HFFc6 (cell line): ENCODE data around the gene SAMD10. TPM values are rescaled to one million over a fixed set of nuclear protein-coding genes. Genes with fewer than 3 reads are reported as not detected.
"Not testable (repeated sequence)": the region's sequence is repeated elsewhere in the genome, so short reads cannot be mapped to it uniquely, and the experiment has no call there.

ENCODE experiments used
- DNase-seq: peaks from one replicate; pipeline ENCODE4 v3.0.0-alpha.2; 2018
- H3K27ac Mint-ChIP-seq: 2 replicates; pipeline ENCODE4 v1.8.0; 2020; ENCODE audit warnings: mild to moderate bottlenecking, mixed read lengths
- H3K27me3 Mint-ChIP-seq: 2 replicates; pipeline ENCODE4 v1.8.0; 2021; ENCODE audit warnings: mild to moderate bottlenecking, moderate library complexity, mixed read lengths; ENCODE audit not compliant: insufficient read depth
- H3K36me3 Mint-ChIP-seq: 2 replicates; pipeline ENCODE4 v1.8.0; 2021; ENCODE audit warnings: low read depth, mixed read lengths
- H3K4me1 Mint-ChIP-seq: 2 replicates; pipeline ENCODE4 v1.8.0; 2020; ENCODE audit warnings: low read depth, mixed read lengths
- H3K4me3 Mint-ChIP-seq: 2 replicates; pipeline ENCODE4 v1.8.0; 2020; ENCODE audit warnings: mild to moderate bottlenecking, moderate library complexity, mixed read lengths
- H3K9me3 Mint-ChIP-seq: 2 replicates; pipeline ENCODE4 v1.8.0; 2020; ENCODE audit warnings: mild to moderate bottlenecking, mixed read lengths
- CTCF ChIP-seq: fragments of 200-600 bp; sonication (generic); IDR thresholded peaks from 2 replicates; pipeline ENCODE4 v1.5.0; 2021; ENCODE audit warnings: antibody characterized with exemption, mild to moderate bottlenecking
- total RNA-seq, 6 experiments: library from RNA; stranded (reverse); fragmentation: NEBNext Ultra II Directional; extraction: Animal tissue kit (Norgen Biotek cat#: 25700); gene quantifications; 2 replicates in 1 of 6; 3 replicates in 5 of 6; pipeline ENCODE4 v1.2.3, GENCODE V29; 2021

The SAMD10 gene
- total RNA-seq, 6 experiments from 2014 or later: 1.3 to 3.0 (median 2.1) TPM

- Mint-ChIP-seq H3K9me3 (no peaks in the 10 kb centered on the region), H3K4me1 (peaks cover 36% of the 10 kb centered on the region), H3K27ac (peak overlapping the region; percentile 20; the same call in 1 of the 2 replicates), H3K4me3 (peak overlapping the region; percentile 65), H3K27me3 (no peaks in the 10 kb centered on the region; the same call in none of the 2 replicates), H3K36me3 (no peaks in the 10 kb centered on the region)
- DNase-seq: peak; percentile 72
- peak; percentile 99 for TF ChIP-seq CTCF
Measured at GRCh38 chr20:63973636-63974401, 5.6 kb downstream of the SAMD10 start.

GRCh38 chr20:63973160-63973479 lies 6.3 kb downstream of the SAMD10 start:
- TF ChIP-seq CTCF: no peak
- no peak overlapping the region; the same call in 1 of the 2 replicates for H3K27ac Mint-ChIP-seq
- no peaks in the 10 kb centered on the region; the same call in none of the 2 replicates for H3K27me3 Mint-ChIP-seq
- no peak for DNase-seq
- H3K4me1 Mint-ChIP-seq: peaks cover 38% of the 10 kb centered on the region
- no peaks in the 10 kb centered on the region for H3K36me3 Mint-ChIP-seq
- no peaks in the 10 kb centered on the region for H3K9me3 Mint-ChIP-seq
- H3K4me3 Mint-ChIP-seq: peak overlapping the region; percentile 65; the same call in 1 of the 2 replicates

- no peaks in the 10 kb centered on the region for H3K9me3 Mint-ChIP-seq
- H3K4me3 Mint-ChIP-seq: no peak overlapping the region
- H3K27ac Mint-ChIP-seq: no peak overlapping the region
- no peaks in the 10 kb centered on the region for H3K36me3 Mint-ChIP-seq
- no peak for TF ChIP-seq CTCF
- DNase-seq: no peak
- no peaks in the 10 kb centered on the region; the same call in none of the 2 replicates for H3K27me3 Mint-ChIP-seq
- H3K4me1 Mint-ChIP-seq: peaks cover 33% of the 10 kb centered on the region
Measured at GRCh38 chr20:63972312-63973159, 6.9 kb downstream of the SAMD10 start.

- H3K27ac Mint-ChIP-seq, H3K4me3 Mint-ChIP-seq, H3K27me3 Mint-ChIP-seq, H3K9me3 Mint-ChIP-seq, DNase-seq, H3K36me3 Mint-ChIP-seq: not testable (repeated sequence)
- peaks cover 31% of the 10 kb centered on the region for H3K4me1 Mint-ChIP-seq
Measured at GRCh38 chr20:63971960-63972311, 7.5 kb downstream of the SAMD10 start.

GRCh38 chr20:63970714-63971431 lies 8.6 kb downstream of the SAMD10 start:
- no peak for TF ChIP-seq CTCF
- H3K4me1 Mint-ChIP-seq: peaks cover 31% of the 10 kb centered on the region
- no peaks in the 10 kb centered on the region for H3K9me3 Mint-ChIP-seq
- DNase-seq: no peak
- no peaks in the 10 kb centered on the region for H3K36me3 Mint-ChIP-seq
- no peaks in the 10 kb centered on the region; the same call in none of the 2 replicates for H3K27me3 Mint-ChIP-seq
- H3K4me3 Mint-ChIP-seq: peak overlapping the region; percentile 80; the same call in 1 of the 2 replicates
- no peak overlapping the region for H3K27ac Mint-ChIP-seq
